Adipocyte (in vitro differentiated cells): ENCODE results near the gene SPACA1.
A peak's percentile ranks its signal among the peaks of the same experiment; 100 is the strongest.
"Not testable (repeated sequence)": the region's sequence is repeated elsewhere in the genome, so short reads cannot be mapped to it uniquely, and the experiment has no call there.

Experiments
- DNase-seq: peaks from one replicate; pipeline ENCODE4 v3.0.0-alpha.2; 2015; ENCODE audit warnings: low read depth
- H3K27me3 ChIP-seq: replicated peaks from 2 replicates; pipeline ENCODE4 v1.7.0; 2013; ENCODE audit warnings: mild to moderate bottlenecking, low read length, moderate library complexity; ENCODE audit not compliant: control insufficient read depth, insufficient read depth
- H3K36me3 ChIP-seq: 2 replicates; pipeline ENCODE4 v1.7.0; 2013; ENCODE audit warnings: low read length, mild to moderate bottlenecking, moderate library complexity; ENCODE audit not compliant: control insufficient read depth, insufficient read depth, severe bottlenecking
- H3K4me1 ChIP-seq: 2 replicates; pipeline ENCODE4 v1.7.0; 2013; ENCODE audit warnings: mild to moderate bottlenecking, low read length, moderate library complexity; ENCODE audit not compliant: control insufficient read depth, insufficient read depth
- H3K4me3 ChIP-seq: 2 replicates; pipeline ENCODE4 v1.7.0; 2013; ENCODE audit warnings: mild to moderate bottlenecking, low read length, moderate library complexity
- H3K9ac ChIP-seq: 2 replicates; pipeline ENCODE4 v1.7.0; 2013; ENCODE audit warnings: mild to moderate bottlenecking, low read length, moderate library complexity
- H3K9me3 ChIP-seq: 2 replicates; pipeline ENCODE4 v1.7.0; 2013; ENCODE audit warnings: mild to moderate bottlenecking, low read length, moderate library complexity; ENCODE audit not compliant: control insufficient read depth

SPACA1 gene, protein sequence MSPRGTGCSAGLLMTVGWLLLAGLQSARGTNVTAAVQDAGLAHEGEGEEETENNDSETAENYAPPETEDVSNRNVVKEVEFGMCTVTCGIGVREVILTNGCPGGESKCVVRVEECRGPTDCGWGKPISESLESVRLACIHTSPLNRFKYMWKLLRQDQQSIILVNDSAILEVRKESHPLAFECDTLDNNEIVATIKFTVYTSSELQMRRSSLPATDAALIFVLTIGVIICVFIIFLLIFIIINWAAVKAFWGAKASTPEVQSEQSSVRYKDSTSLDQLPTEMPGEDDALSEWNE

DNA sequence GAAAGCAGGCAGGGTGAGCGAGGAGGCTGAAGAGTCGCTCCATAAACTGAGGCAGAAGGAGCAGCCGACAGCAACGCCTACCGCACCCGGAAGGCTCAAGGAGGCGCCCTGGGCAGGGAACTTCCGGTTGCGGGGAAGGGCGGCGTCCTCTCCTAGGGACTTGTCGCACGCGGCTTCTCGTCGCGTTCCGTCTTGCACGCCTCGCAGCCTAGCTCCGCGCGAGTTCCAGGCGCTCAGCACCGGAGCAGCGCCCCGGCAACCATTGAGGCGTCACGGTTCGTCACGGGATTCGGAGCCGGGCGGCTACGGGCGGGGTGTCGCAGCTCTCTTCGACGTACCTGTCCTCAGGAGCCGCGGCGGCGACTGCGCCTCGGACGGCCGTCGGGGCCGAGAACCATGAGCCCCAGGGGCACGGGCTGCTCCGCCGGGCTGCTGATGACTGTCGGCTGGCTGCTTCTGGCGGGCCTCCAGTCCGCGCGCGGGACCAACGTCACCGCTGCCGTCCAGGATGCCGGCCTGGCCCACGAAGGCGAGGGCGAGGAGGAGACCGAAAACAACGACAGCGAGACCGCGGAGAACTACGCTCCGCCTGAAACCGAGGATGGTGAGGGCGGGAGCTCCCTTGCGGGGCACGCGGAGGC lies at the start of gene SPACA1:
Gene SPACA1, plus strand, starts transcription at position 332 of the 641 bp plus-strand sequence. Its CDS starts 65 bp downstream, at position 397.
- H3K4me3 ChIP-seq: no peak within 1 kb of the TSS
- H3K4me1 ChIP-seq: no peaks in the 10 kb centered on the region
- H3K9ac ChIP-seq: no peak within 1 kb of the TSS
- H3K27me3 ChIP-seq: no peaks in the 10 kb centered on the region
- DNase-seq: no peak
- no peaks in the 10 kb centered on the region for H3K9me3 ChIP-seq
- H3K36me3 ChIP-seq: no peaks in the 10 kb centered on the region

DNA sequence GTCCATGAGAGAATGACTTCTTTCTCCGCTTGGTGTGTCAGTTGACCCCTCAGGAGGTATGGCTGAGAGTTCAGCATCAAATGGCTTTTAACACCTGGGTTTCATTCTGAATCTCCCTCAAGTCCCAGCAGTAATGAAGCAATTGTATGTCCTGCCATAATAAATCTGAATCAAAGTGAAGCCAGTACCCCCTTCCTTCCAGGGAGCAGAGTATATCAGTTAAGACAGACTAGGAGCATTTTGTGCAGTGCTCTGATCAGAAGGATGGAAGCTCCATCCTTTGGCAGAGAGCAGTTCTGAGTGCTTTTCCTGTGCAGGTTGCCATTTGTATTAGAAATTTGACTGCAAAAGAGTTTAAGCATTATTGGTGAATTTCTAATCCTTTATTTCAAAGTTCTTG lies 46.9 kb upstream of the SPACA1 start:
- no peak overlapping the region for H3K9ac ChIP-seq
- no peaks in the 10 kb centered on the region for H3K4me1 ChIP-seq

DNA sequence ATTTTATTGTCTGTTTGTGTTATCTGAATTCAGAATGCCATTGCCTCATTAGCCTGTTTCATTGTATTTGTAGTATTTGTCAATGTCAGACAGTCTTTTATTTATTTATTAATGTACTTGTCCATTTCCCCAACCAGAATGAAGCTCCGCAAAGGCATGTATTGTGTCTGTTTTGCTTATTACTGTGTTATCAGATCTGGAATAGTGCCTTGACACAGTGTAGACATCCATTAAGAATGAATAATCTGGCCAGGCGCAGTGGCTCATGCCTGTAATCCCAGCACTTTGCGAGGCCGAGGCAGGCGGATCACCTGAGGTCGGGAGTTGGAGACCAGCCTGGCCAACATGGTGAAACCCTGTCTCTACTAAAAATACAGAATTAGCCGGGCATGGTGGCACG lies 46.4 kb upstream of the SPACA1 start:
- not testable (repeated sequence) for H3K4me3 ChIP-seq, H3K27me3 ChIP-seq, H3K9me3 ChIP-seq, H3K4me1 ChIP-seq, H3K36me3 ChIP-seq, H3K9ac ChIP-seq, DNase-seq

More for the DNA sequence above, 46.9 kb upstream of the SPACA1 start:
- no peak for DNase-seq
- H3K27me3 ChIP-seq: no peaks in the 10 kb centered on the region
- no peaks in the 10 kb centered on the region for H3K9me3 ChIP-seq
- H3K4me3 ChIP-seq: no peak overlapping the region
- no peaks in the 10 kb centered on the region for H3K36me3 ChIP-seq

DNA sequence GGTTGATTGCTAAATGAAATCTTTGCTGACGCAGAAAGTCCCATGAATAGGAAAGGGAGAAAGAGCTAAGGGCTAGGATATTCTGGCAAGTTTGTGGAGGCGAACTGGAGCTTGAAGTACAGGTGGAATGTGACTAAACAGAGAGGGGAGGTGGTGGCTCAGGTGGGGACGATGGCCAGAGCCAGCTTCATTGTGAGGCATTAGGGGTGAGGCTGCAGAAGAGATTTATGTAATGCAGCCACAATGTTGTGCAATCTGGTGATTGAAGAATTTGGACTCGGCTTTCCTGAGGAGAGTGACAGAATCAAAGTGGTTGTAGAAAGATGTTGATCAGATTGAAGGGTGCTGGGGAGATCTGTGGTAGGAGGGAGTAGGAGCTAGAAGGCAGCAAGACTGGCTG lies 42.9 kb upstream of the SPACA1 start:
- Histone ChIP-seq H3K4me1 (no peaks in the 10 kb centered on the region), H3K9ac (no peak overlapping the region), H3K9me3 (no peaks in the 10 kb centered on the region), H3K27me3 (peaks cover 11% of the 10 kb centered on the region), H3K36me3 (no peaks in the 10 kb centered on the region), H3K4me3 (no peak overlapping the region)
- peak; percentile 9 for DNase-seq

DNA sequence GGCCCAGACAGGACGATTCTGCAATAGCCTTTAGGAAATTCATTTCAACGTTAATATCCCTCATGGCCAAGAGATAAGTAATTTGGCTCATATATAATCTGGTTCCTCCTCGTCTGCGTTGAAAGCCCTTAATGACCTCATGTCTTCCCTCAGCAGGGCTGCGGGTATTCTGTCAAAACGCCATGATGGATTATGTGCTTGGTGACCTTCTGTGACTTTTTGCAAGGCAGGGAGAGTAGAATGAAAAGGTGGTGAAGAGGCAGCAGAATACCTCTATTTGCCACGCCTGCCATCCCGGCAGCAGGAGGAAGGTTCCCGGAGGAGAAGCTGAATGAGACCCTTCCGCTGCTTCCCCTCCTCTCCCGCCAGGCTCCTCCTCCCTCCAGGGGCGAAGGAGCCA lies 41.1 kb upstream of the SPACA1 start:
- Histone ChIP-seq H3K27me3 (peaks cover 11% of the 10 kb centered on the region), H3K9ac (no peak overlapping the region), H3K9me3 (no peaks in the 10 kb centered on the region), H3K36me3 (no peaks in the 10 kb centered on the region), H3K4me3 (no peak overlapping the region), H3K4me1 (no peaks in the 10 kb centered on the region)
- no peak for DNase-seq

DNA sequence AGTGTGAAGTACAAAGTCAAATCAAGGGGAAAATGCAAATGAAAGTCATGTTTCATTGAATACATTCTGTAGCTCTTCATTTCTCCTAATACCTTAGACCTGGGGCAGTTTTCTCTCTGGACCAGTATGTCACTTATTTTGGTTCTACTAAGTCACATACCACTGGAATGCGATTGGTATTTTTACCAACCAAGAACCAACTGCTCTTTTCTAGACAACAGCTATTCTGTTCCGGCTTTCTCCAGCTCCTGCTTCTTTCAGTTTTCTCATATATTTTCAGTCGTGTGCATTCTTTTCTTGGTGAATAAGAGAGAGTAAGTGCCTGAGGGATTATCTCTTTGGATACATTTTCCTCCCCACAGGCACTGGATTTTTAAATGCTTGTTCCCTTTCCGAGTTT lies 39.2 kb upstream of the SPACA1 start:
- Histone ChIP-seq H3K9ac (no peak overlapping the region), H3K9me3 (no peaks in the 10 kb centered on the region), H3K4me3 (peak overlapping the region; percentile 8), H3K36me3 (no peaks in the 10 kb centered on the region), H3K4me1 (no peaks in the 10 kb centered on the region), H3K27me3 (peaks cover 11% of the 10 kb centered on the region)
- DNase-seq: no peak

DNA sequence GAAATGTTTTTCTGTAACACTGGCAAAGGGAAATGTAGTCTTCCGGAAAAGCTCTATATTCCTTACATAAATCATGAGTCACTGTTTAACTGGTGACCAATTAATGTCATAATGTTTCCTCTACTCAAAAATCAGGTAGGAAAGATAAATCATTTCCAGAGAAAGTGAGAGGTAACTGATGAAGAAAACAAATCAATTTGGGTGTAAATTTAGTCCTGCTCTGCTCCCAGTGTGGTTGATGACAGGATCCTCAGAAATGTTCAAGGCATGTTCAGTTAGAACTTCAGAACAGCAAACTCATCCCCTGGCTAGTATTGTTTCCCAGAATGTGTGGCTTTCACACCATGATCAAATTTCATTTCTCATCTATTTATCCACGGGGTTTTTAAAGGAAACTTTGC lies 38.8 kb upstream of the SPACA1 start:
- no peak for DNase-seq
- Histone ChIP-seq H3K27me3 (peaks cover 11% of the 10 kb centered on the region), H3K9ac (no peak overlapping the region), H3K9me3 (no peaks in the 10 kb centered on the region), H3K4me1 (no peaks in the 10 kb centered on the region), H3K36me3 (no peaks in the 10 kb centered on the region), H3K4me3 (peak overlapping the region; percentile 8)

DNA sequence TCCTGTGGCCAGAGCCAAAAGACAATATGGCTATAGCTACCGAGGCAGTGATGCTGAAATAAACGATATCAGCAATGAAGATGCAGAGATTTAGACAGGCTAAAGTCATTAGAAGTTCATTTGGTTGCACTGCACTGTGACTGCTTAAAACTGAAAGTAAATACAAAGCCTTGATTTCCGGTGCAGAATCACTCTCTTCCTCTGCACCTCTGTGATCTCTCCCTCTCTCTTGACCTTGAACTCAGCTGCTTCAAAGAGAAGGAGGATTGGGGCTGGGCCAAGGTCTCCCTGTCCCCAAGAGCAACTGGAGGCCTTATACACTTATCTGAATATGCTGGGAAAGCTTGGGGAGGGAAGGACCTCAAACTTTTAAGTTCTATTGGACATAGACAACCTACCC lies 34.6 kb upstream of the SPACA1 start:
- Histone ChIP-seq H3K9me3 (no peaks in the 10 kb centered on the region), H3K4me1 (no peaks in the 10 kb centered on the region)

DNA sequence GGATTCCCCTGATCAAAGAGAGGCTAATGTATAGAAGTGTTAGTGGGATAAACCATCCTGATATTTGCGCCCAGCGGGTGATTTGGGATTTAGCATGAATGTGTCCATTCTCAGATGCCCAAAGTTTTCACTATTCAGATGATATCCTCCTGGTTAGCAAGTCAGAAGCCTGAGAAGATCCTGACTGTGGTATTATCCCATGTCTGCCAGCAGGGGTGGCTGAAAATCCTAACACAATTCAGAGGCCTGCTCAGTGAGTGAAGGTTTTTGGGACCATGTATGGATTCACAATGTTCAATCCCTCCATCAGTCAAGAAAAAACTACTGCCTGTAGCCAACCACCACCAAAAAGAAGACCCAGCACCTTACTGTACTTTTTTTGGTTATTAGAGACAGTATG lies 34.1 kb upstream of the SPACA1 start:
- DNase-seq: no peak
- Histone ChIP-seq H3K27me3 (no peaks in the 10 kb centered on the region), H3K36me3 (no peaks in the 10 kb centered on the region), H3K9ac (no peak overlapping the region), H3K4me3 (no peak overlapping the region), H3K9me3 (no peaks in the 10 kb centered on the region), H3K4me1 (no peaks in the 10 kb centered on the region)

More for the DNA sequence above, 34.6 kb upstream of the SPACA1 start:
- no peak overlapping the region for H3K4me3 ChIP-seq
- DNase-seq: no peak
- no peak overlapping the region for H3K9ac ChIP-seq
- H3K27me3 ChIP-seq: no peaks in the 10 kb centered on the region
- no peaks in the 10 kb centered on the region for H3K36me3 ChIP-seq

DNA sequence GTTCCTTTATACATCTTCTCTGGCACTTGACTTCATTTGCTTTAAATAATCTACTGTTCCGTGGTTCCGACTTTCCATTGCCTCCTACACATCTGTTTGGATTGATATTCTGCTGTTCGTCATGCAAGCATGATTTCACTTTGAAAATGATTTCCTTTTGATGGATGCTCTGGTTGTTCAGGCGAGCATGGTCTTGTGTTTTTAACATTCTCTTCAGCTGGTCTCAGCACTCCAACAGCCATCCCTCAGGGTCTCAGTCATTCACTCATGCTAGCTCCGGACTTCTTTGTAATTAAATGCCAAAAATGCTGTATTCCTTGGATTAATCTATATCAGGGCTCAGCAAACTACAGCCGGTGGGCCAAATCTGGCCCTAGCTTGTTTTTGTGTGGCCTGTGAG lies 27.2 kb upstream of the SPACA1 start:
- Histone ChIP-seq H3K9me3 (no peaks in the 10 kb centered on the region), H3K4me3 (no peak overlapping the region), H3K27me3 (no peaks in the 10 kb centered on the region), H3K36me3 (no peaks in the 10 kb centered on the region), H3K4me1 (no peaks in the 10 kb centered on the region), H3K9ac (no peak overlapping the region)
- DNase-seq: no peak

DNA sequence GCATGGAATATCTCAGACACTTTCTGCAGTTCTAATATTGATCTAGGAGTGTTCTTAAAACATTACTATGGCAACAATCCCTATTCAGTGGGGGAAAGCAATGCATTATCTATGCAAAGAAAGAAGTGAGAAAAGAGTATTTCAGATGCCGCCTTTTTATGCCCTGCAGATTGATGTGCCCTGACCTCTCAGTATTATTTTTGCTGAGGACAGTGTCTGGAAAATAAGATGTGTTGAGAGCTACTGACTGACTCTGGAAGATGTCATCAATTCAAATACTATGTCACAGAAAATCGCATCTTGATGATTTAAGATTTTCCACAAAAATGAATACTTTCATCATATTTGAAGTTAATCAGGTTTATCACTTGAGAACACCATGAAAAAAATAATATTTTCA lies 22.9 kb upstream of the SPACA1 start:
- peaks cover 11% of the 10 kb centered on the region for H3K9me3 ChIP-seq
- DNase-seq: no peak

More for the DNA sequence above, 22.9 kb upstream of the SPACA1 start:
- H3K4me3 ChIP-seq: no peak overlapping the region
- H3K4me1 ChIP-seq: no peaks in the 10 kb centered on the region
- H3K36me3 ChIP-seq: no peaks in the 10 kb centered on the region
- no peaks in the 10 kb centered on the region for H3K27me3 ChIP-seq
- no peak overlapping the region for H3K9ac ChIP-seq
